AG20443 (cell line): ENCODE results near the gene PYROXD2.
"Not testable (repeated sequence)": the region's sequence is repeated elsewhere in the genome, so short reads cannot be mapped to it uniquely, and the experiment has no call there.

Experiments
- DNase-seq: peaks from one replicate; pipeline ENCODE4 v3.0.0; 2012; ENCODE audit warnings: low spot score, mixed read lengths

Gene PYROXD2

DNA sequence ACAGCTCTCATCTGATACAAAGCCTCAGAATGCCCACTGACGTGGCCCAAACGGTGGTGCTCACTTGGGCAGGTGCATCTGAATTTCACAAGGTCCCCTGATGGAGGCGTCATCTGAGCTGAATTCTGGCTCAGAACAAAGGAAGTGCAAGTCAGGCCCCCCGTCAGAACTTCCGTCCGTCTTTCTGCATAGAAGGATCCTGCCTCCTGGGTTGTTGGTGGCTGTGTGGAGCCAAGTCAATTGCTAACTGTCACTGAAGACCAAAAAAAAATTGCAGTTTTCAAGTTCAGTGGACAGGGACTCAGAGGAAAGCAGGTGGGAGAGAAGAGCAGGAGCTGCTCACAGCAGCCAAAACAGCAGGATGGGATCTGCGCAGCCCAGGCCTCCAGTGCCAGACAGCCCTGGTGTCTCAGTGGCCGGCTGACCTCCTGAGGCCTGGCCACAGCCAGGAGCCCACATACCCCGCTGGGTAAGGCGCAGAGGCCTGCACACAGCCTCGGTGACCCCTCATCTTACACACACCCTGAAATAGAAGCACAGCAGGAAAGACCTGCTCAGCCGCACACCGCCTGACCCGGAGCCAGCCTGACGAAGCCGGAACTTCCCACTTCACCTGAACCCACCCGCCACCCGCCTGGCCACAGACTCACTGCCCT lies 49.4 kb downstream of the PYROXD2 start:
- DNase-seq = no peak

DNA sequence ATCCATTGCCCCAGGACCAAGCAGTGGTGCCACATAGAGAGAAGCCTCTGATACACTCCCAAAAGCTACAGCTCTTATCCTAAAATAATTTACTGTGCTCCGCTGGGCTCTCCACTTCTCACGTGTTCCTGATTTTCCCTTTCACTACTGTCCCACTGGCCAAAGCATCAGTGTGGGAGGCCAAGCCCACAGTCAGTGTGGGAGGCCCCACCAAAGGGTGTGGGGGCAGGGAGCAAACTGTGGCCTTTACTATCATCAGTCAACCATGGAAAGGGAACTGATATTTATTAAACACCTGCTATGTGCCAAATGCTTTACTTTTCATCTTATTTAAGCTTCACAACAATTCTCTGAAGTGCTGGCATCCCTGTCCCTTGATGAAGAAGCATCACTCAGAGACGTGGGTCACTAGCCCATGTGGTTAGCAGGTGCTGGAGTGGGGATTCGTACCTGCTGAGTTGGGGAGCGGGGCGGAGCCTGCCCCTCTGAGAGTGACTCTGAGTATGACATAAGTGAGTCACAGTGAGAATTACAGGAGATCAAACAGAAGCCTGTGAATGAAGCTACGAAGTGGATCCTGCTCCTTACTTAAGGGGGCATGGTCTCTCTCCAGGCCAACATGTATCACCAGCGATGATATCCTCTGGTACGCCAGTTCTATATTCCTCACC lies 50.4 kb downstream of the PYROXD2 start:
- no peak for DNase-seq

DNA sequence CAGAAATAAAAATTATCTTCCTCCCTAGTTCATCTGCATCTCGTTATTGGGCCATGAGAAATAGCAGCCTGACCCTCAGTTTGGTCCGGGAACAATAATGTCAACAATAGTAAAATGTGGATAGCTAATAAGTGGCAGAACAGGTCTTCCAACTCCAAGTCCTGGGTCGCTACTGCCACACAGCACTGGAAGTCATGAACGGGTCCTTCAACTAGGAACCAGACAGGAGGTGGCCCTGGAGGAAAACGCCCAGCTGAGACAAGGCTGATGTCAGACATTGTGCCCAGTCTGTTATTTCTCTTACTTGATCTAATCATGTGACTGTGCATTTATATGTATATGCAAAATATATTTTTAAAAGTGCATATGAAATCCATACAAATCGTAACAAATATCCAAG lies 51.8 kb downstream of the PYROXD2 start:
- no peak for DNase-seq

DNA sequence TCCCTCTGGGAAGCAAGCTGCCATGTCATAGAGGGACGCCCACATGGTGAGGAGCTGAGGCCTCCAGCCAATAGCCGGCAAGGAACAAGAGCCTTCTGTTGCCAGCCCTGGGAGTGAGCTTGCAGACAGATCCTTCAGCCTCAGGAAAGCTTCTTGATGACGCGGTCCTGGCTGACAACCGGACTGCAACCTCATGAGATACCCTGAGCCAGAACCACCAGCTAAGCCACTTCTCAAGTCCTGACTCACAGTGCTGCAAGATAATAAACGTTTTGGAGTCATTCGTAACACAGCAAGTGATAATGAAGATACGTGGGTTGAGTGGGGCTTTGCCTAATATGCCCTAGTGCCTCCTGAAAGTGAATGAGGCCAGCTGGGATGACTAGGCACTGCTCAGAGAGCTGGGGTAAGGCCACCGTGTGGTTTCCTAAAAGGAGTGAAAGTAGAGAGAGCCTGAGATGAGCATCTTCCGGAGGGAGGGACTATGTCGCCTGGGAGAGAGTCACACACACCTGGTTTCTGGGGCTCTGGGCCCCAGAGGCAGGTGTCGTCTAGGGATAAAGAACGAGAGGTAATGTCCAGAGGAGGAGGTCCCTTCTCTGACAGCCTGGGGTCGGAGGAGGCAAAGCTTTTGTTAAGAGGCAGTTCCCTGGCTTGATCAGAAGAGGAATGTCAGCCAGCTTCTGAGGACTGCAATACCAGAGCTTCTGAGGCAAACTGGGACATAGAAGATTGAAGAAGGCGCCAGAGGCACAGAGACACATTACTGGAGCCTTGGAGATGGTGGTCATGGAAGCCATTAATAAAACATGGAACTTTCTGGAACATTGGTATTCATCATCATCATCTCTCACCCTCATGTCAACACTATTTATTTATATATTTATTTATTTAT lies 53.6 kb downstream of the PYROXD2 start:
- peak; percentile 95 for DNase-seq

DNA sequence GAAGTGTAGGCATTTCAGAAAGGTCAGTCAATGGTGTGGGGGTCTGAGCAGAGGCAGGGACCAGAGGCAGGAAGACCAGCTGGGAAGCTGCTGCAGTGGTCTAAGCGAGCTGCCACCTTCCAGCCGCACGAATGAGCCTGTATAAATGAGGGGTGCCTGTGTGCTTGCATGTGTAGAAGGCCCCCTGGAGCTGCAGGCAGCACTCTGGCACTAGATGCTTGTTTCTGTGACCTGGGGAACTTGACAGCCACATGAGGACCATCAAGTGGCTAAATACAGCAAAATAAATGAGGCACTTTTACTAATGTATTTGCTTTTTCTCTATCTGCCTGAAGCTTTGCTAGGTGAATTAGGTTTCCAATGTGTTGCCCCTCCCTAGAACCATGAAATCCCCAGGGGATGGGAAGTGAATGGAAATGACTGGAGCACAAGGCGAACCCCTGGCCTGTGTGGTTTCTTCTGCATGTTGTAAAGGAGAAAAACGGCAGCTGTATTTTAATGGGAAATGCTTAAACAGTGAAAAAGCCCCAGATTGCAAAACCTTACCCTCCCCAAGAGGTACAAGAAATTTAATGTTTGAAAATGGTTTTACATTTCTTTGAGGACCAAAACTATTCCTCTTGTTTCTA lies 57.7 kb downstream of the PYROXD2 start:
- DNase-seq = no peak

DNA sequence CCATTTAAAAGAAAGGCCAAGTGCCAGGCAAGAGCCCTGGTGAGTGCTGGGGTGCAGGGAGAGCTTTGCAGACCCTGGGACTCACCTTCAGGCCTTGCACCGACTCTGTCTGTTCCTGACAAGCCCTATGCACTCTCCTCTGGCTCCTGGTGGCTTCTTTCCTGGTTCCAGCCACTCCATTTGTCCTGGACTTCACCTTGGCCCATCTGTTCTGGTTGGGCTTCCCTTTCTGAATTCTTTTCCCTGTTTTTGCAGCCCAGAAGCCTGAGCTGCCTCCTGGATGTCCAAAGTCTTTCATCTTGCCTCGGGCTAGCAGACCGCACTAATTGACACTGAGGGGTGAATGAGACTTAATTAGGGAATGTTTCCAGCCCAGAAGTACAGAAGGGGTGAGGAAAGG lies 60.5 kb downstream of the PYROXD2 start:
- DNase-seq = no peak

DNA sequence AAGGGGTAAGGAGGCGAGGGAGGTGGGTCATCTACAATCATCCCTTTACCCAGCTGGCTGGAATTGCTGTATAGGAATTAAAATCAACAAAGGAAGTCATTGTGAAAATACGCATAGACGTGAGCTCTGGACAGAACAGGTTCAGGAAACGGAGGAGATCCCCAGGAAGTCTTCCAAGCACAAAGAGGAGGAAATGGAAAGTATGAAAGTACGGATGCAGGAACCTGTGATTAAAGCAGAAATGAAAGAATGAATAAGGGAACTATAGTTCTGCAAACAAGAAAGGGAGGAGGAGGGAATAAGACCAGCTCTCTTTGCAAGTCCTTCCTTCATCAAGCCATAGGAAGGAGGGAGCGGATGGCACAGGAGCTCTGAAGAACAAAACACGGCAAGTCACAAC lies 61.8 kb downstream of the PYROXD2 start:
- no peak for DNase-seq

DNA sequence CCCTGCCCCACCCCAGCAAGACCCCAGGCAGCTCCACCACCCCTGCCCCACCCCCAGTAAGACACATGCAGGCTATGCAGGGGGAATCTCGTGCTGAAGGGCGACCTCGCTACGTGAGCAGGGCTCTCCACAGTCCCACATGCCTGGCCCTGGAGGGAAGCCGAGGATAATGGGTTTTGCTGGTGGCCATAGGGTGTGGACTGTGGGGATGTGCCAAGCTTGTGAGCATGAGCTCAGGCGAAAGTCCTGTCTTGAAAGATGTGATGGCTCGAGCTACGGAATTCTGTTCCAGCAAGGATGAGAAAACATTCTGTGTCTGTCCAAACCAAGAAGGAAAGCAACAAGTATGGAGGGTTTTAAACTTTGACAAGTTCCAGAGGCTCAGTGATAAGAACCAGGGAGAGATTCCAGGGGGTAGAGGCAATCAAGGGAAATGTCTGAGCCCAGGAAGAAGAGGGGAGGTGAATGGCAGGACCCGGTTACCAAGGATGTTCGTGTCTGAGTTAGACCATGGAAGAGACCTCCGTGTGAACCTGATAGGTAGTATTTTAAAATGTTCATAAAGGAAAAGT lies 63.1 kb downstream of the PYROXD2 start:
- DNase-seq = peak; percentile 33

DNA sequence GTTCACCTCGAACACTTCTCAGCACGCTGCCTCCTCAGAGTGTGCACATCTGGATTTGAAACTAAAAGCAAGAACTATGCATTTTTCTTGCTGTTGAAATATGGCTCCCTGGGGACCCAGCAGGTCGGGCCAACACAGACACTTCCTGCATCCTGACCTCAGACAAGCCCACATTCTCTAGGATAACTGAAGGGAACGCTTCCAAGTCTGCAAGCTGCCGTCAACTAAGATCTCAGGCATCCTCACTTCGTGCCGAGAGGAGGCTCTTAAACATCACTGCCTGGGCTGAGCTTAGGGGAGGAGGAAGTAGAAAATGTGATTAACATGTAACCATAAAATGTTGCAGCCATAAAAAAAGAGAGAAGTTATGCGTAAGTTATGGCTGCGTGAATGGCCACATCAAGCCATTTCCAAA lies 65.5 kb downstream of the PYROXD2 start:
- peak; percentile 96 for DNase-seq

DNA sequence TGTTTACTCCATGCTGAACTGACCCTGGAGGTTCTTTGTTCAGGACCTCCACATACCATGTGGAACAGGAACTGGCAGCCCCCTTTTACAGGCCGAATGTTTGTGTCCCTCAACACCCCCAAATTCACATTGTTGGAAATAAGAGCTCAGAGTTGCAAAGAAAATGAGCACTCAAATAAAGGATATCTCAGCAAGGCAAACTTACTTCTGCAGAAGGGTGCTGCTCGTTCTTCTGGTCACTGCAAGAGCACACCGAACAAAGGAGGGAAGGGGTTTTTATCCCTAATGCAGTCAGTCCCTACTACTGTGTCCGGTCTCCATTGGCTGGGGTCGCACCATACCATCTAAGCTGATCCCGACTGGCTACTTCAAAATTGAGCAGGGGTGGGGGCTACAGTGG lies 68.1 kb downstream of the PYROXD2 start:
- no peak for DNase-seq

DNA sequence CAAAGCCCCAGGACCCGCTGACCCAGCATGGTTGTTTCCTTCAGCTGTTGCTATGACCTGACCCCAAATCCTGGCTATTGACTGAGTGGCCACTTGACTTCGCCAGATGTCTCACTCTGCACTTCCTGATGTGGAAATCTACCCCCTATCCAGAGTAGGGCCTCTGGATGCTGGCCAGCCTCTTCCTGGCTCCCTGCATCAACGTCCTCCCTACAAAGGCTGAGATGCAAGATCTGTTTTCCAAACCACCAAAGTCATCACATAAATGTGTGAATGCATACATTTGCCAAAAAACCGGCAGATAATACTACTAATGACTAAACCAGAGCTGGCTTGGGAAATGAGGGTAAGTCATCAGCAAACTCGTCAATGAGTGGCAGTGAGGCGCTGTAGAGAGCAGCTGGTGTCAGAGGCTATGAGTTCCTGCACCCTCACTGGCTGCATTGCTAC lies 70.4 kb downstream of the PYROXD2 start:
- DNase-seq = peak; percentile 77

DNA sequence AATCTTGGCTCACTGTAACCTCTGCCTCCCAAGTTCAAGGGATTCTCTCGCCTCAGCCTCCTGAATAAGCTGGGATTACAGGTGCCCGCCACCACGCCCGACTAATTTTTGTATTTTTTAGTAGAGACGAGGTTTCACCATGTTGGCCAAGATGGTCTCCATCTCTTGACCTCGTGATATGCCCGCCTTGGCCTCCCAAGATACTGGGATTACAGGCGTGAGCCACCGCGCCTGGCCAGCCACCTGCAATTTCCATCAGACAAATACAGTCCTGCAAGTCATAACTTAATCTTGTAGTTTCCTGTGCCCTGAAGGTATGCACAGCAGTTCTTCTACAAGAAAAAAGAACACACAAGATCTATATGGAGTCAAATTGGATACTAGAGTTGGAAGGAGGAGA lies 73.3 kb downstream of the PYROXD2 start:
- not testable (repeated sequence) for DNase-seq

DNA sequence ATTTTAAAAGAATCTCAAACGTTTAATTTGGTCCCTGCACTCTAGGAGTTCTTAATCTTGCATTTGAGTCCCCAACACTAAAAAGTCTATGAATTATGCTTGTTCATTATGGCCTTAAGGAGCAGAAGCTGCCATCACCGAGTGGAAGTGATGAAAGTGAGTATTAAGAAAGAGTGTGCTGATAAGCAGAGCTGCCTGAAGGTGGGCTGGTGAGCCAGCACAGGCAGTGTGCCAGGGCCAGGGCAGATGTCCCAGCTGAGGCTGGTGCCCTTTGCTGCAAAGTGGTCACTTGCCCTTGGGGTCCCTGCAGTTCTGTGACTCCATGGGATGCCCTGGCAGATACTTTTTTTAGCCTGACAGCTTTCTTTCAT lies 74.1 kb downstream of the PYROXD2 start:
- DNase-seq = no peak

DNA sequence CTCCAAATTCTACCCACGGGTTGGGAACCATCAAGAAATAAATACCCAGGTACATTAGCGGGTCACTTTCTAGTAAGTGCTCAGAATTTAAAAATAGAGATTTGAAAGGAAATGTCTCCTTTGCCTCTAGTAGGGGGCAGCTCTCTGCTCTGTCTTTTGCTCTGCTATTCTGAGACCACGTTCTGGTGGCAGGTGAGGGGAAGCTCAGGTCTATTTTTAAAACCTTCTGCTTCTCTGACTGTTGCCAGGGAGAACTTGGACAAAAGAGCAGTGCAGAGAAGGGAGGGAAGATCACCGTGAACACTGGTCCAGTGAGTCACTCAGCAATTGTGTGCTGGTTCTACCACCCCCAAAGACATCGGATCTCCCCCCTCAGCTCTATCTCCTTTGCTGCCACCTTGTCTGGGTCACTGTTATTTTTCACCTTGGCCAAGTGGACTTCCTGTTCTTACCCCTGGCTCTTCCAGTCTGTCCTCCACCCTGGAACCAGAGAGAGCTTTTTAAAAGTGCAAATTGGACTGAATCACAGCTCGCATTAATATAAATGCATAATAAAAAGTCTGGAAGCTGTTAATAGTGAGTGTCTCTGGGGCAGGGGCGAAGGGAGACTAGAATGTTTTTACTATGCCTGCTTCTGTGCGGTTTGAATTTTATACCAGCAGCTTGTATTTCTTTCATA lies 74.6 kb downstream of the PYROXD2 start:
- peak; percentile 40 for DNase-seq

DNA sequence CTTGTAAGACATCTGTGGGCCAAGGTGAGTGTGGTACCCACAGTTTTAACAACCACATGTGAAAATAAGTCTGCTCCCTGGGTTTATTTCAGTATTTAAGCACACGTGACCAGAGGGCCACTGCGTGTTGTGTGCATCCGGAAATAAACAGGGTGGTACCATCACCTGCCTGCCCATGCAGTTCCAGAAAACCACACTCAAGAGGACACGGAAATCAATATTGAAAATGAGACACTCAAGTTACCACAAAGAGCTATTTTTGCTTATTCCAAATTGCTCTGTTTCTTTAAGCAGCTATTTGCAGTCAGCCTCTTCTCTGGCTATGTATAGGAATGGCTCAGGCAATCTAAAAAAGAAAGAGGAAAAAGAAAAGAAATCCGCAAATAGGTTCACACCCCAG lies 75.2 kb downstream of the PYROXD2 start:
- DNase-seq = no peak

DNA sequence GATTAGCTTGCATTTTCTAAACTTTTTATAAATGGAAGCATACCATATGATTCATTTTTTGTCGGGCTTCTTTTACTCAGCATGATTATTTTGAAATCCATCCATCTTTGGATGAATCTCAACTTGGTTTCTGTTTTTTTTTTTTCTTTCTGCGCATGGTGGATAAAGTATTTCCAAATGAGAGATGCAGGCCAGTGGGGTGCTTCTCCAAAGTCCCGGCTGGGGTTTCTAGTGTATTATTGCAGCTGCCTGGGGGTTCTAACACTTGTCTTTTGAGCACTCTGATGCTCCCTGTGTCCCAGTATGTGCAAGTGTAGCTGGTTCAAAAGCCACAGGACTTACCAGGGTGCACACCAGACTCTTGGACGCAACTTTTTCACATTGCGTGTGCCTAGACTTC lies 76.1 kb downstream of the PYROXD2 start:
- no peak for DNase-seq

DNA sequence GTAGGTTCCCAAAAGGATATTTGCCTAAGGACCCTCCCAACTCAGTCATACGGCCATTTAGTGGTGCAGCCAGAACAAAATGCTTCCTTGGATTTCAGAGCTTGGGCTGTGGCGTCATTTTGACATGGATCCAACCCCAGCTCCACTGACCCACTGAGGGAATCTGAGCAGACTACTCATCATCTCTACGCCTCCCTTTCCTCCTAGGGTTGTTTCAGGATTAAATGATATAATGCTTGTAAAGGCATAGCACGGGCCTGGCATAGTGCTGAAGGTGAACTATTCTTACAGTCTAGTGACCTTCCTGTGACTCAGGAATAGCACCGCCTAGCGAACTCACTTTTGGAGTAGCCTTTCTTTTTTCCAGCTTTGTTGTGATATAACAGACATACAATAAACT lies 76.7 kb downstream of the PYROXD2 start:
- DNase-seq = peak; percentile 34

DNA sequence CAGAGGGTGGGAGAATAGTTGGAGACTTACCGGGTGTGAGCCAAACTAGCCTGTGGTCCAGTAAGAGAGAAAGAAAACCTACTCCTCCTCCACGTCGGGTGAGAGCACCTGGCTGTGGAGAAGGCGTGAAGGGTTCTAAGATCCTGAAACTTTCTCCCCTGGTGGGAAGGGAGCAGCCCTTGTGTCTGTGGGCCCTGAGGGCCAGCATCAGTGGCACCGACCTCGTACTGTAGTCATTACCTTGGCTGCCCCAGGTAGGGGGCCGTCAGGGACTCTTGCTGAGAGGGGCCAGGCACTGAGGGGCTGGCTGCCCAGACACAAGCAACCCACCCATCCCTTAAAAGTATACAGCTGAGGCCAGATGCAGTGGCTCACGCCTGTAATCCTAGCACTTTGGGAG lies 77.5 kb downstream of the PYROXD2 start:
- no peak for DNase-seq
